Parathyroid adenoma (tissue), 2 donors: ENCODE measurements around the gene KRT31.

Experiments used
- H2AFZ ChIP-seq: fragments of 300-600 bp; sonication (generic); one replicate; pipeline ENCODE4 v1.7.0; 2017; ENCODE audit warnings: antibody characterized with exemption, mild to moderate bottlenecking
- H3K27ac ChIP-seq: fragments of 300-600 bp; sonication (generic); one replicate; pipeline ENCODE4 v1.7.0; 2017
- H3K27me3 ChIP-seq: fragments of 300-600 bp; sonication (generic); one replicate; pipeline ENCODE4 v1.7.0; 2017; ENCODE audit warnings: low read length; ENCODE audit not compliant: control insufficient read depth, insufficient read depth
- H3K36me3 ChIP-seq: fragments of 300-600 bp; sonication (generic); one replicate; pipeline ENCODE4 v1.7.0; 2017; ENCODE audit warnings: low read length; ENCODE audit not compliant: control insufficient read depth, insufficient read depth
- H3K4me1 ChIP-seq: fragments of 300-600 bp; sonication (generic); one replicate; pipeline ENCODE4 v1.7.0; 2017; ENCODE audit warnings: control low read depth
- H3K4me2 ChIP-seq: fragments of 300-600 bp; sonication (generic); one replicate; pipeline ENCODE4 v1.7.0; 2017; ENCODE audit warnings: low read length
- H3K4me3 ChIP-seq: fragments of 300-600 bp; sonication (generic); one replicate; pipeline ENCODE4 v1.7.0; 2017; ENCODE audit warnings: low read depth, low read length
- H3K79me2 ChIP-seq: fragments of 300-600 bp; sonication (generic); one replicate; pipeline ENCODE4 v1.7.0; 2017; ENCODE audit warnings: control low read depth
- H3K9ac ChIP-seq: fragments of 300-600 bp; sonication (generic); one replicate; pipeline ENCODE4 v1.7.0; 2017; ENCODE audit warnings: mild to moderate bottlenecking
- H3K9me3 ChIP-seq: fragments of 300-600 bp; sonication (generic); one replicate; pipeline ENCODE4 v1.7.0; 2017; ENCODE audit warnings: low read length; ENCODE audit not compliant: control insufficient read depth
- CTCF ChIP-seq: fragments of 300-600 bp; sonication (generic); IDR thresholded peaks from one replicate; pipeline ENCODE4 v1.7.0; 2017; ENCODE audit warnings: antibody characterized with exemption, mild to moderate bottlenecking
- donor health status: primary hyperparathyroidism.

The KRT31 gene

GRCh38 chr17:41440531-41441033 lies 43.2 kb upstream of the KRT31 start, which contains the start of gene KRT38:
TSS of gene KRT38 (minus strand) at chr17:41440983. CDS start at chr17:41440921, 62 bp downstream.
- Histone ChIP-seq H3K36me3 (no peaks in the 10 kb centered on the region), H3K9ac (no peak within 1 kb of the TSS), H3K79me2 (no peaks in the 10 kb centered on the region), H2AFZ (no peak within 1 kb of the TSS), H3K27ac (no peak within 1 kb of the TSS), H3K4me1 (no peaks in the 10 kb centered on the region), H3K4me3 (no peak within 1 kb of the TSS), H3K27me3 (no peaks in the 10 kb centered on the region), H3K4me2 (no peak within 1 kb of the TSS), H3K9me3 (no peaks in the 10 kb centered on the region)
- no peak for TF ChIP-seq CTCF

GRCh38 chr17:41439375-41439774 lies 42.0 kb upstream of the KRT31 start:
- Histone ChIP-seq H3K36me3 (no peaks in the 10 kb centered on the region), H3K79me2 (no peaks in the 10 kb centered on the region), H3K27me3 (no peaks in the 10 kb centered on the region), H3K4me1 (no peaks in the 10 kb centered on the region), H3K27ac (no peak overlapping the region), H3K4me2 (no peak overlapping the region), H2AFZ (no peak overlapping the region), H3K4me3 (no peak overlapping the region), H3K9me3 (no peaks in the 10 kb centered on the region), H3K9ac (no peak overlapping the region)
- TF ChIP-seq CTCF, result no peak

- Histone ChIP-seq H3K27ac (no peak overlapping the region), H3K4me3 (no peak overlapping the region), H3K9me3 (no peaks in the 10 kb centered on the region), H3K27me3 (no peaks in the 10 kb centered on the region), H3K4me1 (no peaks in the 10 kb centered on the region), H3K36me3 (no peaks in the 10 kb centered on the region), H3K4me2 (no peak overlapping the region), H3K9ac (no peak overlapping the region), H3K79me2 (no peaks in the 10 kb centered on the region), H2AFZ (no peak overlapping the region)
- TF ChIP-seq CTCF, result no peak
Measured at GRCh38 chr17:41437769-41438168, 40.4 kb upstream of the KRT31 start.

GRCh38 chr17:41437254-41437653 lies 39.8 kb upstream of the KRT31 start:
- Histone ChIP-seq H3K36me3 (no peaks in the 10 kb centered on the region), H3K4me2 (no peak overlapping the region), H3K9ac (no peak overlapping the region), H3K79me2 (no peaks in the 10 kb centered on the region), H3K4me3 (no peak overlapping the region), H3K4me1 (no peaks in the 10 kb centered on the region), H3K27ac (no peak overlapping the region), H3K27me3 (no peaks in the 10 kb centered on the region), H2AFZ (no peak overlapping the region), H3K9me3 (no peaks in the 10 kb centered on the region)
- no peak for TF ChIP-seq CTCF

- TF ChIP-seq CTCF, result no peak
- H3K27me3 ChIP-seq, result no peaks in the 10 kb centered on the region
- no peaks in the 10 kb centered on the region for H3K4me1 ChIP-seq
- no peak overlapping the region for H2AFZ ChIP-seq
- H3K4me3 ChIP-seq, result no peak overlapping the region
- H3K9ac ChIP-seq, result no peak overlapping the region
- H3K9me3 ChIP-seq, result no peaks in the 10 kb centered on the region
- no peak overlapping the region for H3K27ac ChIP-seq
- no peak overlapping the region for H3K4me2 ChIP-seq
- H3K36me3 ChIP-seq, result no peaks in the 10 kb centered on the region
- H3K79me2 ChIP-seq, result no peaks in the 10 kb centered on the region
Measured at GRCh38 chr17:41434415-41434814, 37.0 kb upstream of the KRT31 start.
